Activated CD4-positive, CD25-positive, alpha-beta regulatory T cell treated with anti-CD3 and anti-CD28 coated beads, Interleukin-2, amount 50 U/mL, for 24 hours (primary cell): ENCODE measurements around the gene HCN1.
"Not testable (repeated sequence)": the region's sequence is repeated elsewhere in the genome, so short reads cannot be mapped to it uniquely, and the experiment has no call there.

Experiments
- ATAC-seq, 2 donors: fragments of 150-1000 bp; cut with Tn5 transposase; one replicate each; pipeline ENCODE4 v1.10.0; 2021; ENCODE audit warnings: mild to moderate bottlenecking in 1 of 2, moderate library complexity in 1 of 2

Gene HCN1

GRCh38 chr5:45414620-45415573 lies 281.3 kb downstream of the HCN1 start:
- no peak for ATAC-seq

DNA sequence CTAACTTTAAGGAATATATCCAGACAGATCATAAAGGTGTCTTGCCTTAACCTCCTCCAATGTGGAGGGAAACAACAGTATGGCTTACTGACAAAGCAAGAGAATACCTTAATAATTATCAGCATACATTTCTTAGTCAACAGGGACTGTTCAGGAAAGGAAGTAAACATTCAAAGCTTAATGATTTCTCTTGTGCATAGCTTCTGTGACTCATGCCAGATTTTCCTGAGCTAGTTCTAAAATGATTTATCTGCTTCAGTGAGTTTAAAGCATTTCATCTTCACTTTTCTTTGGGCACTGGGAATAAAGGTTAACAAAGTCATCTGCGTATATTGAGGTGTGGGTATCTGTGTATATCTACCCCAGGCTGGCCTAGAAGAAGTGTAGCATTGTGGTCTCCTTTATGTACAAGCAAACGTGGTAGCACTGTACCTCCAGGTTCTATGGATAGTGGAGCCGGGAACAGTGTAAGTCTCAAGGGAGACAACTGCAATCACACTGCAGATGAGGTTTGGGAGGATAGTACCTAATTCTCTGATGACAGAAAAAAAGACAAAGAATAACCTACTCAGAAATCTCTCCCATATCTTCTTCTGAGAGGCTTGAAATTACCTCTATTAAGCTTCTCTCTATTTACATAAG lies 284.1 kb downstream of the HCN1 start:
- no peak for ATAC-seq

DNA sequence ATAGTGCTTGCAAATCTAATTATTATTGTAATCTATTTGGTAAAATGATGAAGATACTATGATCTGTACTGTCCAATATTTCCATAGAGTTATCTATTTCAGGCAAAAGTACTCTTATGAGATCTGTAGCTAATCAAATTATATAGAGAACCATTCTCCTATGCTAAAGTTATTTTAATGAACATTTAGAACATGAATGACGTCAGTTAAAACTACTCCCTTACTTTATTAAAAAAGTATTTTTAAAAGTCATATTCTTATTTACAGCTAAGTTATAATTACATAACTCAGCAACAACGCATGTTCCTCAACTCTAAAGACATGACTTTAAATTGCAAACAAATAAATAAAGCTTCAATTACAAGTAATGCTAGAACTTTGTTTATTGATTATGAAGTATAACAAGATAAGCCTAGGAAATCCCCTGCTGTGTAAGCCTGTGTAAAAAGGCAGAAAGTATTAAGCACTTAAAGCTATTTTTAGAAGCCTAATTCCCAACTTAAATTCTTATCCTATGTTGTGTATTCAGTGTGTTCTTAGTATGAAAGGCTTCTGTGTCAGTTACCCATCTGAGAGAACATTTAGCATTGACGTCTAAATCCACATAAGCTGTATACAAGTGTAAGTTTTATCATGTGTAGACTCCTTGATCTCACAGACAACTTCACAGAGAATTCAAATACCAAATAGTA lies 285.7 kb downstream of the HCN1 start:
- no peak for ATAC-seq

- ATAC-seq = no peak
Observed at GRCh38 chr5:45408067-45408466, 288.1 kb downstream of the HCN1 start.

- ATAC-seq = no peak
Observed at GRCh38 chr5:45402804-45403455, 293.2 kb downstream of the HCN1 start.

GRCh38 chr5:45399041-45399440 lies 297.1 kb downstream of the HCN1 start:
- ATAC-seq = no peak

- ATAC-seq = no peak
Observed at GRCh38 chr5:45385321-45386058, 310.7 kb downstream of the HCN1 start.

DNA sequence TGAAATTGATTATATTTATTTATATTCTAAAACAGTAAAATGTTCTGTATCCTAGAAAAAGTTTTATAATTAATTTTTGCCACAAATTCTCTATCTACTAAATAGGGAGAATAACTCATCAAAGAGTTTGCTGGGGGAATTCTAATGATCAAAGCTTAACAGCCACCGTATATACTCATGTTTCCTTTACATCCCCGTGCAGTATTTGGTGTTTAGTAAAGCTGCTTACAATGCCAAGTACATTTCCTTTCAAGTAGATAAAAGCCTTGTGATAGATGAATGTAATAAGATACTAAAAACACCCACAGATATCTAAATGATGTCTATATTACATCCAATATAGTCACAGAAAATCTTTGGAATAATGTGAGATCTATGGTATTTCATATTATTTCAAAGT lies 312.2 kb downstream of the HCN1 start:
- ATAC-seq = no peak

DNA sequence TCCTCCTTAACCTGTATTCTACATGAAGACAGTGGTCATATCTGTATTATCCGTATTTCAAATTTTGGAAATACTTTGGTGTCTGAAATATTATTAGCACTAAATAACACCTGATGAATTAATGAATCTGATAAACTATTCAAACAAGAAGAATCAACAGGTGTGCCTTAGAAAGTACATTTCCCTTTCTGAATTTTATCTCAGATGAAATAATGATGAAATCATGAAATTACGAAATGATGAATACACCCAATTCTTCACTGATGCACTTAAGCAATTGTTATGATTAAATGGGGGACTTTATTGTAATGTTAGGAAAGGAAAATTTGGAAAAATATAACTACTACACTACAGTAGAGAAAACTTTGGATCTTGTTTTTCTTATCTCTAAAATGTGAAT lies 313.6 kb downstream of the HCN1 start:
- no peak for ATAC-seq

- ATAC-seq = no peak
Observed at GRCh38 chr5:45376417-45376816, 319.8 kb downstream of the HCN1 start.

DNA sequence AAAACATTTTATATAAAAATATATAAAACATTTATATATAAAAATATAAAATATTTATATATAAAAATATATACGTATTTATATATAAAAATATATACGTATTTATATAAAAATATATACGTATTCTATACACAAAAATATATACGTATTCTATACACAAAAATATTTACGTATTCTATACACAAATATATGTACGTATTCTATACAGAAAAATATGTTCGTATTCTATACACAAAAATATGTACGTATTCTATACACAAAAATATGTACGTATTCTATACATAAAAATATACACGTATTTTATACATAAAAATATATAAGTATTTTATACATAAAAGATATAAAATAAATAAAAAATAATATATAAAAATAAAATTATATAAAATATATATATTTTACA lies 323.6 kb downstream of the HCN1 start:
- no peak for ATAC-seq

- not testable (repeated sequence) for ATAC-seq
Observed at GRCh38 chr5:45371423-45371822, 324.8 kb downstream of the HCN1 start.

- no peak for ATAC-seq
Observed at GRCh38 chr5:45355189-45355992, 340.8 kb downstream of the HCN1 start.

- no peak for ATAC-seq
Observed at GRCh38 chr5:45336464-45336863, 359.7 kb downstream of the HCN1 start.

GRCh38 chr5:45335978-45336377 lies 360.2 kb downstream of the HCN1 start:
- no peak for ATAC-seq

- no peak for ATAC-seq
Observed at GRCh38 chr5:45335346-45335745, 360.8 kb downstream of the HCN1 start.

- no peak for ATAC-seq
Observed at GRCh38 chr5:45334939-45335338, 361.2 kb downstream of the HCN1 start.

GRCh38 chr5:45312627-45313026 lies 383.6 kb downstream of the HCN1 start:
- not testable (repeated sequence) for ATAC-seq

GRCh38 chr5:45295231-45295630 lies 400.9 kb downstream of the HCN1 start:
- no peak for ATAC-seq

DNA sequence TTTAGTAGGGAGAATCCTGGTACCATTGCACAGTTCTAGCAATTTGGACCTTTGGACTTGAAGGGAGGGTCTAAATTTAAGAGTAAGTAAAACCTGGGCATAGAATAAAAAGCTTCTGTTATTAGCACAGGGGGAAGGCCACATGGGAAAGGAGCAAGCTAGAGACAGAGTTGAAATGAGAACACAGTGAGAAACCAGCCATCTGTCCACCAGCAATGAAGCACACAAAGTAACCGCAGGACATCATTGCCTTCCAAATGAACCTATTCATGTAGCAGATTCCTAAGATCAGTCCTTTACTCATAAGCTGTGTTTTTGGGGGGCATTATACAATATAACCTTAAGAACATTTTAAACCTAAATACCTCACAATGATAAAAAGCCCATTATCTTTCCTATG lies 407.4 kb downstream of the HCN1 start:
- no peak for ATAC-seq

- no peak for ATAC-seq
Observed at GRCh38 chr5:45284436-45284835, 411.7 kb downstream of the HCN1 start.
